Gastrocnemius medialis (tissue), 4 donors: ENCODE data around the gene ENTHD1. TPM values are rescaled to one million over a fixed set of nuclear protein-coding genes. Genes with fewer than 3 reads are reported as not detected.

Experiments
- ATAC-seq, 2 donors: fragments of 150-250 bp; one replicate each; pipeline ENCODE4 v1.9.1; 2016
- DNase-seq, 2 donors: peaks; one replicate each; pipeline ENCODE4 v3.0.0-alpha.2; 2019
- H3K27ac ChIP-seq, 4 donors: fragments of 200-600 bp; sonication (generic); 1 replicate in 1 of 4; 2 replicates in 3 of 4; pipeline ENCODE4 v1.5.1; 2016 to 2018; ENCODE audit warnings: mild to moderate bottlenecking in 2 of 4, moderate library complexity in 1 of 4
- H3K27me3 ChIP-seq, 3 donors: fragments of 200-600 bp; sonication (generic) in 2 of 3; 1 replicate in 1 of 3; 2 replicates in 2 of 3; pipeline versions ENCODE4 v1.5.1 to v1.6.0; 2016 to 2019; ENCODE audit warnings: mild to moderate bottlenecking in 1 of 3, moderate library complexity in 1 of 3
- H3K36me3 ChIP-seq, 2 donors: fragments of 200-600 bp; sonication (generic) in 1 of 2; one replicate each; pipeline ENCODE4 v1.5.1; 2017 to 2018
- H3K4me1 ChIP-seq, 2 donors: fragments of 200-600 bp; sonication (generic) in 1 of 2; one replicate each; pipeline ENCODE4 v1.5.1; 2016 to 2017; ENCODE audit warnings: mild to moderate bottlenecking in 2 of 2
- H3K4me3 ChIP-seq, 4 donors: fragments of 200-600 bp; sonication (generic) in 3 of 4; 1 replicate in 1 of 4; 2 replicates in 3 of 4; pipeline ENCODE4 v1.5.1; 2016 to 2019; ENCODE audit warnings: mild to moderate bottlenecking in 2 of 4
- H3K9me3 ChIP-seq, 3 donors: fragments of 200-600 bp; sonication (generic) in 2 of 3; 1 replicate in 1 of 3; 2 replicates in 2 of 3; pipeline ENCODE4 v1.5.1; 2016 to 2019
- CTCF ChIP-seq, 5 experiments: fragments of 450-650 bp in 3 of 5; fragments of 200-600 bp in 2 of 5; sonication (generic) in 2 of 5; IDR thresholded peaks in 4 of 5; conservative IDR thresholded peaks in 1 of 5; 1 replicate in 4 of 5; 2 replicates in 1 of 5; pipeline ENCODE4 v1.5.1; 2016 to 2019; ENCODE audit warnings: antibody characterized with exemption in 5 of 5, mild to moderate bottlenecking in 3 of 5, moderate library complexity in 3 of 5
- POLR2A ChIP-seq, 2 donors: fragments of 450-650 bp; IDR thresholded peaks; one replicate each; pipeline ENCODE4 v1.6.1; 2017; ENCODE audit warnings: antibody characterized with exemption in 2 of 2, mild to moderate bottlenecking in 2 of 2, moderate library complexity in 2 of 2
- in situ Hi-C, 4 donors: fragments of 200-750 bp; cut with MboI; loops; one replicate each; pipeline versions ENCODE4 v1.15.0 to v1.8.0; 2017; ENCODE audit warnings: low sequenced_read_pairs in 4 of 4
- intact Hi-C: fragments of 100-400 bp; cut with DNase I; formaldehyde crosslinking; loops from one replicate; pipeline ENCODE4 v1.15.1; 2023; ENCODE audit warnings: low total_unique reads
- total RNA-seq, 4 donors: library from RNA; depleted of rRNA; stranded (reverse); fragments of >200 nt; gene quantifications; one replicate each; pipeline versions ENCODE4 v1.1.0 to v1.2.3, GENCODE V29; 2016

The ENTHD1 gene
- total RNA-seq, 4 donors from 2014 or later, result not detected

- H3K4me1 ChIP-seq, result no peaks in the 10 kb centered on the region
- H3K27ac ChIP-seq, result no peak overlapping the region
- no peak overlapping the region for H3K4me3 ChIP-seq
- in situ Hi-C loops (no loop called here), intact Hi-C loops (no loop called here)
- H3K9me3 ChIP-seq, result no peaks in the 10 kb centered on the region
- no peak for DNase-seq
- peaks cover 2 to 8% (median 7%) of the 10 kb centered on the region in 3 donors for H3K27me3 ChIP-seq
- no peaks in the 10 kb centered on the region for H3K36me3 ChIP-seq
- no peak for ATAC-seq
- TF ChIP-seq POLR2A (IDR thresholded peaks at IDR 0.05) (no peak), CTCF (IDR thresholded peaks at IDR 0.05 in 4 of 5, conservative IDR thresholded peaks at IDR 0.05 in 1 of 5) (no peak)
Measured at GRCh38 chr22:39765661-39766060, 127.9 kb downstream of the ENTHD1 start.

- Histone ChIP-seq H3K4me3 (no peak overlapping the region), H3K4me1 (no peaks in the 10 kb centered on the region), H3K36me3 (no peaks in the 10 kb centered on the region), H3K9me3 (no peaks in the 10 kb centered on the region), H3K27ac (no peak overlapping the region), H3K27me3 (peaks cover 0 to 7% (median 3%) of the 10 kb centered on the region in 3 donors)
- in situ Hi-C loops, result no loop called here
- intact Hi-C loops, result no loop called here
- DNase-seq, result no peak
- no peak for ATAC-seq
- TF ChIP-seq POLR2A (IDR thresholded peaks at IDR 0.05) (no peak), CTCF (IDR thresholded peaks at IDR 0.05 in 4 of 5, conservative IDR thresholded peaks at IDR 0.05 in 1 of 5) (no peak)
Measured at GRCh38 chr22:39765046-39765445, 128.5 kb downstream of the ENTHD1 start.

DNA sequence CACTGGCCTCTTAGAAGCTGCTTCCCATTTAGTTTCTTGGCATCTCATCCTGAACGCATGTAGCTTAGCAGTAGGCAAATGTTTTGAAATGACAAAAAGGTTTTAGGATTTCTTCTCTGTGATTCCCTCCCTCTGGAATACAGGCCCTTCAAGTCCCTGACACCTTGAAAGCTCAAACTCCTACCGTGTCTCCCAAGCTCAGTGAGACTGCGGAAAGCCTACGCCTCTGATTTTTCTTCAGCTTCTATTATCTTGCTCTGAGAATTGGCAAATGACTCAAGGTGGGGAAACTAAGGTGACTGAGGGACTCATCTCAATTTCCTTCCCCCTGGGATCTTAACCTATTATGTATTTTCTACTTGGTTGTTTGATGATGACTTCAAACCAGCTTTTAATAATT lies 130.3 kb downstream of the ENTHD1 start:
- no peak for ATAC-seq
- no peak for DNase-seq
- H3K27me3 ChIP-seq, result peaks cover 0 to 7% (median 3%) of the 10 kb centered on the region in 3 donors
- H3K36me3 ChIP-seq, result no peaks in the 10 kb centered on the region
- intact Hi-C loops, result no loop called here
- H3K9me3 ChIP-seq, result no peaks in the 10 kb centered on the region
- in situ Hi-C loops, result no loop called here
- H3K4me3 ChIP-seq, result no peak overlapping the region
- TF ChIP-seq POLR2A (IDR thresholded peaks at IDR 0.05) (no peak), CTCF (IDR thresholded peaks at IDR 0.05 in 4 of 5, conservative IDR thresholded peaks at IDR 0.05 in 1 of 5) (no peak)
- H3K4me1 ChIP-seq, result no peaks in the 10 kb centered on the region
- no peak overlapping the region for H3K27ac ChIP-seq

DNA sequence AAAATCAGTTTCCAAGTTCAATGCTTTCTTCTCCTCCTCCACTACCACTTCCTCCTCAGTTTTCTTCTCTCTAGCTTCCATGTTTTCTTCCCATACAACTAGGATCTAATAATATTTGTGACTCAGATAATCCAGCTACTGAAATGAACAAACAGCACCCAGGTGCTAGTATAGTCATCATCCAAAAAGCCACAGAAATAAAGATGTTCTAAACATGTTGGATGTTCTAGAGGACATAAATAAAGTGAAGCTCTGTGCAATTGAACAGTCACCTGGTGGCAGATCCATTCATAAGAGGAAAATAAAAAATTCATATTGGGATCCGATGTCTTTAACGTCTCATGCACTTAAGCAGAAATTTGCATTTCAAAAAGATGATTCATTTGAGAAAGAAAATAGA lies 142.8 kb downstream of the ENTHD1 start:
- H3K4me1 ChIP-seq, result no peaks in the 10 kb centered on the region
- in situ Hi-C loops (no loop called here), intact Hi-C loops (no loop called here)
- no peaks in the 10 kb centered on the region for H3K36me3 ChIP-seq
- ATAC-seq, result no peak
- H3K9me3 ChIP-seq, result no peaks in the 10 kb centered on the region
- DNase-seq, result no peak
- H3K27me3 ChIP-seq, result peaks cover 0 to 6% (median 3%) of the 10 kb centered on the region in 3 donors
- no peak for TF ChIP-seq CTCF (IDR thresholded peaks at IDR 0.05 in 4 of 5, conservative IDR thresholded peaks at IDR 0.05 in 1 of 5)
- TF ChIP-seq POLR2A (IDR thresholded peaks at IDR 0.05), result no peak
- no peak overlapping the region for H3K27ac ChIP-seq
- no peak overlapping the region for H3K4me3 ChIP-seq

DNA sequence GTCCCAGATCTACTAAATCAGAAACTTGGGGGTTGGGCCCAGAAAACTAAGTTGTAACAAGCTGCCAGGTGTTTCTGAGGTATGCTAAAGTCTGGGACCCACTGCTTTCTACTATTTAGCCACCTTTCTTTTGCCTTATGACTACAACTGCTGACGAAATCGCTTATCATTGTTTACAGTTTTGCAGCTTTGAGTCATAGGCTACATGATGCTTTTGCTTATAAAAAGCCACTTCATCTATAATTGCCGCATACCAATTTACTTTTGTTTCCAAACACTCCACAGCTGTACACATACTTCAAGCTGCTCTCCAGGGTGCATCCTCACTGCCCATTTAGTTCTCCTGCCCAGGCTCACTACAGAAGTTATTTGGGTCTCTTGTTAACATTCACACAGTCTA lies 144.7 kb downstream of the ENTHD1 start:
- H3K27ac ChIP-seq, result no peak overlapping the region
- H3K4me3 ChIP-seq, result no peak overlapping the region
- peaks cover 0 to 6% (median 0%) of the 10 kb centered on the region in 3 donors for H3K27me3 ChIP-seq
- no peaks in the 10 kb centered on the region for H3K9me3 ChIP-seq
- intact Hi-C loops (no loop called here), in situ Hi-C loops (no loop called here)
- no peaks in the 10 kb centered on the region for H3K36me3 ChIP-seq
- ATAC-seq (no peak), DNase-seq (no peak)
- no peak for TF ChIP-seq POLR2A (IDR thresholded peaks at IDR 0.05)
- no peak for TF ChIP-seq CTCF (IDR thresholded peaks at IDR 0.05 in 4 of 5, conservative IDR thresholded peaks at IDR 0.05 in 1 of 5)
- no peaks in the 10 kb centered on the region for H3K4me1 ChIP-seq
